AG09309 (cell line): ENCODE data around the gene TTC23L.
"Not testable (repeated sequence)": the region's sequence is repeated elsewhere in the genome, so short reads cannot be mapped to it uniquely, and the experiment has no call there.

Source experiments
- DNase-seq: peaks from one replicate; pipeline ENCODE4 v3.0.0-alpha.2; 2010; ENCODE audit warnings: low read depth
- H3K4me3 ChIP-seq: 2 replicates; pipeline ENCODE4 v1.5.1; 2011; ENCODE audit warnings: mild to moderate bottlenecking, low read depth, low read length, moderate library complexity; ENCODE audit not compliant: control insufficient read depth
- CTCF ChIP-seq: IDR thresholded peaks from 2 replicates; pipeline ENCODE4 v1.5.1; 2011; ENCODE audit warnings: mild to moderate bottlenecking, low read depth, low read length, inconsistent platforms; ENCODE audit not compliant: insufficient read depth, control insufficient read depth; ENCODE audit errors: missing control alignments

TTC23L gene

GRCh38 chr5:34918025-34918424 is 79.1 kb downstream of the TTC23L start:
- peak overlapping the region; percentile 5; the same call in 1 of the 2 replicates for H3K4me3 ChIP-seq
- TF ChIP-seq CTCF = no peak
- DNase-seq = no peak

- H3K4me3 ChIP-seq = no peak overlapping the region
- DNase-seq = no peak
- peak; percentile 26 for TF ChIP-seq CTCF
Observed at GRCh38 chr5:34919077-34919476, 80.1 kb downstream of the TTC23L start.

GRCh38 chr5:34923256-34923655 is 84.3 kb downstream of the TTC23L start:
- H3K4me3 ChIP-seq, DNase-seq: not testable (repeated sequence)

GRCh38 chr5:34923694-34924461 is 84.9 kb downstream of the TTC23L start:
- DNase-seq = peak; percentile 48
- H3K4me3 ChIP-seq = no peak overlapping the region
- no peak for TF ChIP-seq CTCF

GRCh38 chr5:34924462-34924765 is 85.5 kb downstream of the TTC23L start:
- DNase-seq = no peak
- H3K4me3 ChIP-seq = no peak overlapping the region
- no peak for TF ChIP-seq CTCF

GRCh38 chr5:34926318-34926888 is 87.4 kb downstream of the TTC23L start:
- no peak for TF ChIP-seq CTCF
- H3K4me3 ChIP-seq = no peak overlapping the region
- DNase-seq = no peak

GRCh38 chr5:34927785-34928184 is 88.8 kb downstream of the TTC23L start:
- DNase-seq = no peak
- TF ChIP-seq CTCF = no peak
- H3K4me3 ChIP-seq = no peak overlapping the region
